ENCODE measurements around the gene MMP1. TPM values are rescaled to one million over a fixed set of nuclear protein-coding genes. Genes with fewer than 3 reads are reported as not detected.
A peak's percentile ranks its signal among the peaks of the same experiment; 100 is the strongest.

The MMP1 gene
- total and polyA plus RNA-seq, 8 donors = 1.1 to 9.5 (median 3.2) TPM

DNA sequence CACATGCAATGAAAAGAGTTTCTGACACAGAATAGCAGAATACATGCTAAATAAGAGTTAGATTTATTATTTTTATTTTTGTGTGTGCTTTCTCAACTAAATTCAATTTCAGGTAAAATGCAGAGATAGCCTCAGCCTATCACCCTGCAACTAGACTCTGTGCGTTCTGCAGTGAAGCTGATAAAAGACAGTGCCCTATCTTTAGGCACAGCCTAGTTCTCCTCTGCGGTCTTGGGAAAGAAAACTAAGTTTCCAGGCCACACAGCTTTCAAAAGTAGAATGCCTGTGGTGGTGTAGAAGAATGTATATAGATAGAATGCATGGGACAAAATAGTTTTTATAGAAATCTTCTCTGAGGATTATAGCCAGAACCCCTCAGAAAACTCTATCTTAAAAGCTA lies 12.0 kb upstream of the MMP1 start:
- TF ChIP-seq, protein P1, sequence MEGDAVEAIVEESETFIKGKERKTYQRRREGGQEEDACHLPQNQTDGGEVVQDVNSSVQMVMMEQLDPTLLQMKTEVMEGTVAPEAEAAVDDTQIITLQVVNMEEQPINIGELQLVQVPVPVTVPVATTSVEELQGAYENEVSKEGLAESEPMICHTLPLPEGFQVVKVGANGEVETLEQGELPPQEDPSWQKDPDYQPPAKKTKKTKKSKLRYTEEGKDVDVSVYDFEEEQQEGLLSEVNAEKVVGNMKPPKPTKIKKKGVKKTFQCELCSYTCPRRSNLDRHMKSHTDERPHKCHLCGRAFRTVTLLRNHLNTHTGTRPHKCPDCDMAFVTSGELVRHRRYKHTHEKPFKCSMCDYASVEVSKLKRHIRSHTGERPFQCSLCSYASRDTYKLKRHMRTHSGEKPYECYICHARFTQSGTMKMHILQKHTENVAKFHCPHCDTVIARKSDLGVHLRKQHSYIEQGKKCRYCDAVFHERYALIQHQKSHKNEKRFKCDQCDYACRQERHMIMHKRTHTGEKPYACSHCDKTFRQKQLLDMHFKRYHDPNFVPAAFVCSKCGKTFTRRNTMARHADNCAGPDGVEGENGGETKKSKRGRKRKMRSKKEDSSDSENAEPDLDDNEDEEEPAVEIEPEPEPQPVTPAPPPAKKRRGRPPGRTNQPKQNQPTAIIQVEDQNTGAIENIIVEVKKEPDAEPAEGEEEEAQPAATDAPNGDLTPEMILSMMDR (IDR thresholded peaks at IDR 0.05) = no peak
- DNase-seq (no peak), ATAC-seq (no peak)
- Histone ChIP-seq H3K27ac (no peak overlapping the region), H3K4me1 (no peaks in the 10 kb centered on the region), H3K9me3 (no peaks in the 10 kb centered on the region), H3K36me3 (no peaks in the 10 kb centered on the region), H3K27me3 (no peaks in the 10 kb centered on the region), H3K4me3 (no peak overlapping the region)
- intact Hi-C loops (cut with DNase I) = no loop called here

DNA sequence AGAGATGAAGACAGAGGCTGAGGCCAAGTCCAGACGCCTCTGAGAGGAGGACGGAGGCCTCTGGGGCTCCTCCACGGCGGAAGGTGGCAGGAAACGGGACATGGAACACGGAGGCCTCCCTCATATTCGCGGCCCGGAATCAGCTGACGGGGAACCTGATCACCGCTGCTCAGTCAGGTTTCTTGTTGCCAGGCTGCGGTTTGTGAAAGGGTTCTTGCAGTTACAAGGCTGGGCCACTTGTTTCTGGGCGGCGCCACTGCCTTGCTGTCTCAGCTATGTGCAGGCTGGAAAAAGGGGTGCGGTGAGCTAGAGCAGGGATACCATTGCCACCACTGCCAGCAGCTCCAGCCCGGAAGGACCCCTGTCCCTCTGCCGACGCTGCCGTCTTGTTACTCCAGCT lies 10.0 kb upstream of the MMP1 start:
- peak in 1 of 4 donors; percentile 80 for DNase-seq
- intact Hi-C loops (cut with DNase I) = no loop called here
- TF ChIP-seq, protein P1 (IDR thresholded peaks at IDR 0.05) = no peak
- H3K27me3 ChIP-seq = no peaks in the 10 kb centered on the region
- no peaks in the 10 kb centered on the region for H3K9me3 ChIP-seq
- H3K36me3 ChIP-seq = no peaks in the 10 kb centered on the region
- H3K4me1 ChIP-seq = no peaks in the 10 kb centered on the region
- H3K27ac ChIP-seq = no peak overlapping the region
- peak; percentile 76 for ATAC-seq
- no peak overlapping the region for H3K4me3 ChIP-seq

DNA sequence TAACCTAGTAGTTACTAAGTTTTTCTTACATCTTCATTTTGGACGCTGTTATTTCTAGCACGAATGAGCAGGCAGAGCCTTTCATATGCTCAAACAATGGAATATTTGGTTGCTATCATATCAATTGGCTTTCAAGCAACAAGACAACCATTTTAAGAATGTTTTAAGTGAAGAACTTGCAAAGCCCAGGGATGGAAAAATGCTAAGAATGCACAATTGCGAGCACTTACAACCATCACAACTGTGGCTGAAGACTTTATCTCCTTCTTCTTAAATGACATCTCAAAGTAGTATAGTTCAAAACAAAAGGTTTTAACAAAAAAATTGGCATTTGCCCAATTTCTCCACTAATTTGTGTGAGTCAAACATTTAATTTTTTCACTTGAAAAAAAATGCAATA lies 8.3 kb upstream of the MMP1 start:
- no peaks in the 10 kb centered on the region for H3K9me3 ChIP-seq
- no peaks in the 10 kb centered on the region for H3K27me3 ChIP-seq
- intact Hi-C loops (cut with DNase I) = no loop called here
- no peaks in the 10 kb centered on the region for H3K4me1 ChIP-seq
- TF ChIP-seq, protein P1 (IDR thresholded peaks at IDR 0.05) = no peak
- DNase-seq (no peak), ATAC-seq (no peak)
- H3K4me3 ChIP-seq = no peak overlapping the region
- no peak overlapping the region for H3K27ac ChIP-seq
- H3K36me3 ChIP-seq = no peaks in the 10 kb centered on the region

DNA sequence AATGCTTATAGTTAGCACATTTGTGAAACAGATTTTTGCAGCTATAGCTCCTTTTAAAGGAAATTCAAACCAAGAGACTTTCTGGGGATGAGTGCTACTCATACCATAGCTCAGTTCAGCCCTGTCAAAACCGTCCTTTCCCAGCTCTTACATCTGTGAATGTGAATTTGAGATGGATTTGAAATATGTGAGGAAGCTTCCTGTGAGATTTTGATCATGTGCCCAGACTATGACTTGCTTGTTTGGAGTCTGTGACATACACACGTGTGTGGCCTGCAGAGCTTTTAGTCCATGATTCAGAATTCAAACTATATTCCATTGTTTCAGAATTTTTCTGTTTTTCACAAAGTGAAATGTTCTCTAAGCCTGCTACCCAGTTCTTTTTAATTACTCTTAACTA lies 4.4 kb upstream of the MMP1 start:
- no peaks in the 10 kb centered on the region for H3K4me1 ChIP-seq
- no peaks in the 10 kb centered on the region for H3K9me3 ChIP-seq
- H3K4me3 ChIP-seq = no peak overlapping the region
- H3K36me3 ChIP-seq = no peaks in the 10 kb centered on the region
- H3K27me3 ChIP-seq = no peaks in the 10 kb centered on the region
- no peak overlapping the region for H3K27ac ChIP-seq
- ATAC-seq (peak; percentile 22), DNase-seq (no peak)
- intact Hi-C loops (cut with DNase I) = no loop called here
- TF ChIP-seq, protein P1 (IDR thresholded peaks at IDR 0.05) = no peak

DNA sequence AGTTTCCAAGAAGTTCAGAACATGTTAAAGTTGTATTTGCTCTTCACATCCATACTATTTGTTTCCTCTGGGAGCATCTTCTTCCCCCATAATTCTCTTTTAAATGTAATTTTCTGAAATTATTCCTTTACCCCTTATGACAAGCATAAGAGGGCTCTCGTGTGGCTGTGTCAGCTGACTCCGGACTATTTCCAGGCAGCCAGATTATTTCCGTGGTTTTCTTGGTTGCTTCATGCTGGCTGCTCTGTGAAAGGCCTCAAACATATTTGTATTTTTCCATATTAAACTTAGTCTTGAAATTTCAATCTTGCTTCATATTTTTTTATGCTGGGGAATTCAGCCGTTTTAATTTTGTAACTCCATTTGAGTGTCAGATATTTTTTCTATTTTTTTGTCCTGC lies 2.8 kb upstream of the MMP1 start:
- intact Hi-C loops (cut with DNase I) = no loop called here
- DNase-seq (no peak), ATAC-seq (no peak)
- Histone ChIP-seq H3K4me3 (no peak overlapping the region), H3K27me3 (no peaks in the 10 kb centered on the region), H3K9me3 (no peaks in the 10 kb centered on the region), H3K4me1 (no peaks in the 10 kb centered on the region), H3K27ac (no peak overlapping the region), H3K36me3 (no peaks in the 10 kb centered on the region)
- TF ChIP-seq, protein P1 (IDR thresholded peaks at IDR 0.05) = no peak

All from left lung (tissue), 10 donors.